T-helper 2 cell treated with Interferon-gamma antibody and Interleukin-4, amounts not matched to agents 100 ng/mL and 5 ng/mL, for 36 hours (primary cell): ENCODE results near the gene ARL14EPL. TPM values are rescaled to one million over a fixed set of nuclear protein-coding genes. Genes with fewer than 3 reads are reported as not detected.

Source experiments
- total RNA-seq: library from RNA; stranded (reverse); gene quantifications from 2 replicates; pipeline ENCODE4 v1.2.3, GENCODE V29; 2022

ARL14EPL gene
- total RNA-seq, 1 donor from 2014 or later, result not detected

Other genes with a start within 250 kb of the ARL14EPL start
- 0.09 and 0.23 TPM in 2 replicates for gene CDO1, start 215.8 kb upstream of the ARL14EPL start, total RNA-seq
- gene ATG12, start 190.9 kb upstream of the ARL14EPL start, total RNA-seq, result 41.4 and 41.8 TPM in 2 replicates
- gene AP3S1, start 190.5 kb upstream of the ARL14EPL start, total RNA-seq, result 68.7 and 69.4 TPM in 2 replicates
- 0.05 TPM in 1 of 2 replicates, not detected in the other for gene LVRN, start 70.0 kb upstream of the ARL14EPL start, total RNA-seq
- gene COMMD10, start 52.6 kb downstream of the ARL14EPL start, total RNA-seq, result 29.2 and 30.0 TPM in 2 replicates